ENCODE results near the gene NEK1. TPM values are rescaled to one million over a fixed set of nuclear protein-coding genes. Genes with fewer than 3 reads are reported as not detected.

Gene NEK1
- total and polyA plus RNA-seq, 2 of the 8 experiments (the other 6 are each of a cell fraction or from before 2014, with no cell fraction given), result 3.9 to 11.7 TPM

DNA sequence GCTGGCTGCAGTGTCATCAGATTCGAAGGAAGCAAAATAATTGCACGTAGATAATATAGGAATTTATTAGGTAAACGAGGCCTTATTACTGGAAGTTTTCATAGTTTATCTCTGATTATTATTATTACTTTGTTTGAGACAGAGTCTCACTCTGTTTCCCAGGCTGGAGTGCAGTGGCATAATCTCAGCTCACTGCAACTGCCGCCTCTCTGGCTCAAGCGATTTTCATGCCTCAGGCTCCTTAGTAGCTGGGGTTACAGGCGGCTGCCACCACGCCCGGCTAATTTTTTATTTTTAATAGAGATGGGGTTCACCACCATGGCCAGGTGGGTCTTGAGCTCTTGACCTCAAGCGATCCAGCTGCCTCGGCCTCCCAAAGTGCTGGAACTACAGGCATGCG is 20.5 kb upstream of the NEK1 start (continued):
- TF ChIP-seq NANOG (IDR thresholded peaks at IDR 0.05; ENCODE audit: insufficient read depth, low read depth, low read length, poor library complexity, severe bottlenecking), result no peak
- TF ChIP-seq HDAC6 (IDR thresholded peaks at IDR 0.05; ENCODE audit: low read depth, low read length), result no peak
- no peak for TF ChIP-seq RXRA (IDR thresholded peaks at IDR 0.05; ENCODE audit: insufficient read depth, low read depth, low read length)
- no peak for TF ChIP-seq KDM4A (IDR thresholded peaks at IDR 0.05; ENCODE audit: low read depth, low read length, severe bottlenecking)
- no peak for TF ChIP-seq SIX5 (IDR thresholded peaks at IDR 0.05; ENCODE audit: low read depth, low read length)
